Stimulated activated effector memory CD8-positive, alpha-beta T cell treated with anti-CD3 and anti-CD28 coated beads, Interleukin-12 subunit alpha, Interleukin-12 subunit beta, amount 100 ng/mL, for 72 hours (primary cell): ENCODE measurements around the gene ANAPC1.
"Not testable (repeated sequence)": the region's sequence is repeated elsewhere in the genome, so short reads cannot be mapped to it uniquely, and the experiment has no call there.

ENCODE experiments used
- ATAC-seq: fragments of 150-1000 bp; cut with Tn5 transposase; 2 replicates; pipeline ENCODE4 v1.10.0; 2021
- DNase-seq, 2 donors: peaks; one replicate each; pipeline ENCODE4 v3.0.0; 2021 to 2022; ENCODE audit warnings: low spot score in 2 of 2
- H3K27ac Mint-ChIP-seq: one replicate; pipeline ENCODE4 v1.8.0; 2022; ENCODE audit warnings: mild to moderate bottlenecking, mixed read lengths
- H3K36me3 Mint-ChIP-seq: one replicate; pipeline ENCODE4 v1.8.0; 2022; ENCODE audit warnings: mild to moderate bottlenecking, mixed read lengths
- H3K4me1 Mint-ChIP-seq: one replicate; pipeline ENCODE4 v1.8.0; 2022; ENCODE audit warnings: mixed read lengths
- H3K4me3 Mint-ChIP-seq: one replicate; pipeline ENCODE4 v1.8.0; 2022; ENCODE audit warnings: mild to moderate bottlenecking, mixed read lengths
- H3K9me3 Mint-ChIP-seq: one replicate; pipeline ENCODE4 v1.8.0; 2022; ENCODE audit warnings: mixed read lengths

The ANAPC1 gene

DNA sequence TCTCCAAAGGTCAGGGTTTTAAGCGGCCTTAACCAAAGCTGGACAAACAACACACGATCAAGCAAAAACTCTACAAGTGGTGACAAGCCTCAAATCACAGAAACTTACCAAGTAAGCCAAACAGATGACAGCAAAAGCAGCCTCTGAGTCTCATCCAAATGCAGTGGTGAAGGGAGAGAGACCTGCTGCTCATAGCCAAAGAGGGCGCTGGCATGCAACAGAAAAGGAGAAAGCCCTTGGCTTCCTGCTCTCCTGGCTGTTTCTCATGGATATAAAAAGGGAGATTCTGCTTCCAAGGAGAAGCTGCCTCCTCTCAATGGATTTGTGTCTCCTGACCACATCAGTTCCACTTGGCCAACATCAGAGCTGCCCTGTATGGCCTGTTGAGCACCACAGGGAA lies 142.5 kb downstream of the ANAPC1 start:
- DNase-seq, H3K9me3 Mint-ChIP-seq, H3K4me3 Mint-ChIP-seq, H3K36me3 Mint-ChIP-seq, ATAC-seq, H3K27ac Mint-ChIP-seq, H3K4me1 Mint-ChIP-seq: not testable (repeated sequence)

DNA sequence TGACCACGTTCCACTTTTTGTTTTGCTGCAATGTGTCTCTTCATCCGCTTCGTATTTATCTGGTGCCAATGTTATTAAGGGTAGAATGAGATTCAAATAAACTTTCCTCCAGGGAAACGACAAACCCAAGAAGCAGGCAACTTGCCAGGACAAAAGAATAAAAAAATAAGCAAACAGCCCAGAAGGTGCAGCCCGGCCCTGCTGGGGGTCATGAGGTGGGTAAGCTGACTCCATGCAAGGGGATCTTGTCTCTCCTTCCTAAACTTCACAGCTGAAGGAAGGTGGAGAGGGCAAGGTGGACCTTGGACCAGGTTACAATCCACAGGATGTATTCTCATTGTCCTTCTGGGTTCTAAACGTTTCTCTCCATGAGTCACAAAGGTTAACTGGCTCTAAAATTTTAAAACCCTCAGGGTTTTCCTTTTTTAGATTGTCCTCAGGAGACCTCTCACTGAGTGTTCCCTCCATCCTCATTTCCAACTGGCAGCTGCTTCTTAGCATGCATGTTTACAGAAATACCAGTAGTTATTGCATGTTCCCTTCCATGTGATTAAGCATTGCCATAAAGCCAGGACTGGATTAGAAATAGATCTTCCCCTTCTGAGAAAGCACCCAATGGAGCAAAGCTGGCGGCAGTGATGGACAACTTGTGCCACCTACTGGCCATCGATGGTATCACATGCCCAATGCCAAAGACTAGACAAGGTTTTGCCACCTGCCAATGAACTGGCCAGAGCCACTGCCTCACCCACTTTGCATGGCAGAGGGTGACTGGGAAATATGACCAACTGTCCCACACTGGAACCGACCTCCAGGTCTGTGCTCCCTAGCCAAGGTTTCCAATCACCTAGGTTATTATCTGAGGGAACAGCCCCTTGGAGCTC lies 147.9 kb downstream of the ANAPC1 start:
- H3K27ac Mint-ChIP-seq, DNase-seq, H3K4me3 Mint-ChIP-seq, H3K4me1 Mint-ChIP-seq, H3K36me3 Mint-ChIP-seq, H3K9me3 Mint-ChIP-seq: not testable (repeated sequence)
- ATAC-seq = peak; percentile 79

DNA sequence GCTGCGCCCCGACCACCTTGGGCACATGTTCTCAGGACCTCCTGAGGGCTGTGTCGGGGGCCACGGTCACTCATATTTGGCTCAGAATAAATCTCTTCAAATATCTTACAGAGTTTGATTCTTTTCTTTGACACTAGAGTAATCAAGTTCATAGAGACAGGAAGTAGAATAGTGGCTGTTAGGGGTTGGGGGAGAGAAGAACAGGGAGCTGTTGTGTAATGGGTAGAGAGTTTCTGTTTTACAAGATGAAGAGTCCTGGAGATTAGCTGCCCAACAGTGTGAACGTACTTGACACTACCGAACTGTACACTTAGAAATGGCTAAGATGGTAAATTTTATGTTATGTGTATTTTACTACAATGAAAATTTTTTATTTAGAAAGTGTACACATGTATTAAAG lies 148.6 kb downstream of the ANAPC1 start:
- not testable (repeated sequence) for H3K4me3 Mint-ChIP-seq, H3K36me3 Mint-ChIP-seq, H3K9me3 Mint-ChIP-seq, H3K4me1 Mint-ChIP-seq, H3K27ac Mint-ChIP-seq, ATAC-seq, DNase-seq

DNA sequence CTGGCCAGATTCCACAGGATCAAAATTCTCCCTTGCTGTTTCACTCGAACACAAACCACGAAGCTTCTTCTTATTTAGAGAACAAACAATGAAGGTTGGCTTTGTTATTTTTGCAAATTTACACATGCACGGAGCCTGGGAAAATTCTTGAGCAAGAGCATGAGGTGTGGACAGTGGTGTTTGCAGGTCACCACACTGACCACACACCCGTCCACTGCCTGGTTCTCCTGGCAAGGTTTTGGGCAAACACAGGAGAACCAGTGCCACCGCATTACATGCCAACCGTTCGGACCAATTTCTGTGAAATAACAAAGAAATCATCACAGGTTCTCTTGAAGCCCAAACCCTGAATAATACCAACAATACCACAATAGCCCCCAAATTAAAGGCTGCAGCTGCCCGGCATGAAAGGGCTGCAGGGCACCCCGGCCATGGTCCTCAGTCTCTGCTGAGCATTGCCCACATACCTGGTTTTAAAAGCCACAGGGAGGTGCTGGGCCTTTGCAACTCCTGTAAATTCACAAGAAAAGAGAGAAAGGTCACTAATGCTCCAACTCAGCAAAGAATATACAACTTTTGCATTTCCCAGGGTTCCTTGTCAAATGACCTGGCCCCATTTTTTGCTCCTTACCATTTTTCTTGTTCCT lies 154.1 kb downstream of the ANAPC1 start:
- H3K4me3 Mint-ChIP-seq, H3K9me3 Mint-ChIP-seq, H3K27ac Mint-ChIP-seq, ATAC-seq, H3K4me1 Mint-ChIP-seq, DNase-seq, H3K36me3 Mint-ChIP-seq: not testable (repeated sequence)

DNA sequence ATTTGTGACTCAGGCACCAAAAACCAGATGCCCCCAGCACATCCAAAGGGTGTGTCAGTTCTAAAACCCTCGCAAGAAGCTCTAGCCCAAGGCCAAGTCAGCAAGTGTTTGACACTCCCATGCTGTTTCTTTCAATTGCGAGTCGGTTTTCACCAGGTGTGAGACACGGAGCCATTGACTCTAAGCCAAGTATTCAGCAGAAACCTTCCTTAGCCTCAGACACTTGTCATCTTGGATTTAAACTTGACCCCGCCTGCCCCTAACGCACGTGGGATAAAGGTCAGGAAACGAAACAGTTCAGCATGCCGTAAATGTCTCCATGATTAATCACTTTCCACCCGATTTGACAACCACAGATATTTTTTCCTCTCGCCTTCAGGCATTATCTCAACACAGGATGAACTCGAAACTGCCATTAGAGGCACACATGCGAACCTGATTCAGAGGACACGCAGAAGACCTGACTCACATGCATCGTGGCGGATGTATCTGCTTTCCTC lies 156.3 kb downstream of the ANAPC1 start:
- H3K36me3 Mint-ChIP-seq, H3K4me1 Mint-ChIP-seq, DNase-seq, H3K27ac Mint-ChIP-seq, H3K9me3 Mint-ChIP-seq, H3K4me3 Mint-ChIP-seq: not testable (repeated sequence)
- peak; percentile 86 for ATAC-seq

DNA sequence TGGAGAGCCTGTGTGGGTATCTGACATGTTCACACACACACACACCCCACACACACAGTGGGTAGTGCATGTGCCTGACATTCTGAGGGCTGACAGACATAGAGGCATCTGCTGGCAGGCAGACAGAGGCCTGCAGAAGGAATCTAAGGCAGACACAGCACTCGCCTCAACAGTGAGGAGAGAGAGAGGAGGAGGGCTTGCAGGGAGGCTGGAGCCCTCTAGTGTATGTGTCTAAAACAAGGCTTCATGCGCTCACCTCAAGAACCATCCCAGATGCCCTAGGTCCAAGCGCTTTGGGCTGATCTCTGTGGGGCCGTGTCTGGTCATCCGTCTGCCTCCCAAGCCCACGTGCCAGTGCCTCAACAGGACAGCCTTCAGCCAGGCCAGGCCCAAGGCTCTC lies 158.3 kb downstream of the ANAPC1 start:
- peak; percentile 67 for ATAC-seq

DNA sequence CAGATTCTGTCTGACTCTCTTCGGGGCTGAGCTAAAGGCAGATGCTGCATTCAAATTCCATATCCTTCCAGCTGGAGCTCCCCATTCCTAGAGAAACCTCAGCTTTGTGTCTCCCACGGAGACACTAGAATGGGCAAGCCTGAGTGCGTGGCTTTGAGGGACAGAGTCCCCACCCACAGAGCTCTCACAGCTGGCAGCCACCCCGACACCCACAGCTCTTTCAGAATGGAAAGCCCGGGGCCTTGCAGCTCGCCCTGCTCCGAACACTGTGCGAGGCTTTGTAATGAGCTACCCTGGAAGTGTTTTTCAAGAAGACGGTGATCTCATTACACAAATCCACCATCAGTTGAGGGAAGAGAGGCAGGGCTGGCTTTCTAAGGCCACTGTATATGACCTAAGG lies 164.4 kb downstream of the ANAPC1 start:
- peak; percentile 82 for ATAC-seq
- H3K36me3 Mint-ChIP-seq, H3K4me1 Mint-ChIP-seq, H3K4me3 Mint-ChIP-seq, H3K27ac Mint-ChIP-seq, DNase-seq, H3K9me3 Mint-ChIP-seq: not testable (repeated sequence)

More for the DNA sequence above, 158.3 kb downstream of the ANAPC1 start:
- DNase-seq, H3K4me3 Mint-ChIP-seq, H3K4me1 Mint-ChIP-seq, H3K36me3 Mint-ChIP-seq, H3K27ac Mint-ChIP-seq, H3K9me3 Mint-ChIP-seq: not testable (repeated sequence)
